HepG2 (cell line): ENCODE results near the gene TRMT1. TPM values are rescaled to one million over a fixed set of nuclear protein-coding genes. Genes with fewer than 3 reads are reported as not detected.

ENCODE experiments used
- FLYWCH1 ChIP-seq: sonication (generic); formaldehyde crosslinking; IDR thresholded peaks from 2 replicates; pipeline ENCODE4 v1.8.1; 2023; ENCODE audit warnings: mild to moderate bottlenecking, missing genetic modification reagents
- HNF4A ChIP-seq: sonication (generic); formaldehyde crosslinking; IDR thresholded peaks from 2 replicates; pipeline ENCODE4 v1.4.0; 2020; ENCODE audit warnings: missing genetic modification reagents
- HNRNPL ChIP-seq: fragments of 200-400 bp; formaldehyde crosslinking; IDR thresholded peaks from 2 replicates; pipeline ENCODE4 v1.6.1; 2017; ENCODE audit warnings: mild to moderate bottlenecking, low read depth, low read length
- HOXA9 ChIP-seq: sonication (generic); formaldehyde crosslinking; IDR thresholded peaks from 2 replicates; pipeline ENCODE4 v1.8.1; 2022; ENCODE audit warnings: missing genetic modification reagents, mild to moderate bottlenecking, moderate library complexity, borderline replicate concordance
- SP140L ChIP-seq: sonication (generic); formaldehyde crosslinking; IDR thresholded peaks from 2 replicates; pipeline ENCODE4 v1.4.0; 2020; ENCODE audit warnings: missing genetic modification reagents, borderline replicate concordance
- ZNF709 ChIP-seq: sonication (generic); formaldehyde crosslinking; IDR thresholded peaks from 2 replicates; pipeline ENCODE4 v1.5.0; 2020; ENCODE audit warnings: mild to moderate bottlenecking, missing genetic modification reagents
- ZNF772 ChIP-seq: sonication (generic); formaldehyde crosslinking; IDR thresholded peaks from 2 replicates; pipeline ENCODE4 v1.5.0; 2020; ENCODE audit warnings: mild to moderate bottlenecking, missing genetic modification reagents
- polyA plus RNA-seq, 8 experiments: library from polyadenylated mRNA; depleted of rRNA in 3 of 8; stranded (reverse) in 7 of 8; unstranded in 1 of 8; fragments of >200 nt; fragmentation: Illumina TruSeq in 4 of 8; extraction: Trizol in 4 of 8; gene quantifications; 2 replicates each; pipeline versions ENCODE4 v1.2.1 to v1.2.3, GENCODE V29; 2011 to 2016; ENCODE audit warnings: low read depth in 4 of 8, missing spikeins in 1 of 8, mixed read lengths in 1 of 8; ENCODE audit not compliant: insufficient read depth in 1 of 8
- total RNA-seq, 5 experiments: library from RNA; depleted of rRNA; stranded (reverse); fragments of >200 nt; fragmentation: Illumina TruSeq; extraction: Trizol; gene quantifications; 2 replicates each; pipeline ENCODE4 v1.2.3, GENCODE V29; 2016; ENCODE audit warnings: low read depth in 1 of 5
- TF ChIP-seq, protein P1 (sequence below): sonication (generic); formaldehyde crosslinking; IDR thresholded peaks from 2 replicates; pipeline ENCODE4 v1.8.1; 2023; ENCODE audit warnings: missing genetic modification reagents, inconsistent platforms, borderline replicate concordance
- TF ChIP-seq, protein P2 (sequence below): sonication (generic); formaldehyde crosslinking; IDR thresholded peaks from 2 replicates; pipeline ENCODE4 v1.8.0; 2022; ENCODE audit warnings: missing genetic modification reagents, mild to moderate bottlenecking, moderate library complexity, borderline replicate concordance
- TF ChIP-seq, protein P3 (sequence below): sonication (generic); formaldehyde crosslinking; IDR thresholded peaks from 2 replicates; pipeline ENCODE4 v1.4.0; 2020; ENCODE audit warnings: missing genetic modification reagents, mild to moderate bottlenecking, borderline replicate concordance
- TF ChIP-seq, protein P4 (sequence below): sonication (generic); formaldehyde crosslinking; IDR thresholded peaks from 2 replicates; pipeline ENCODE4 v1.4.0; 2020; ENCODE audit warnings: missing genetic modification reagents, borderline replicate concordance
- TF ChIP-seq, protein P5 (sequence below): sonication (generic); formaldehyde crosslinking; IDR thresholded peaks from 2 replicates; pipeline ENCODE4 v1.4.0; 2020; ENCODE audit warnings: missing genetic modification reagents
- TF ChIP-seq, protein P6 (sequence below), 2 experiments: IDR thresholded peaks; 2 replicates each; pipeline ENCODE4 v1.6.1; 2011 to 2012; ENCODE audit warnings: low read length in 2 of 2, borderline replicate concordance in 1 of 2, low read depth in 1 of 2, mild to moderate bottlenecking in 1 of 2, moderate library complexity in 1 of 2

Gene TRMT1
- total and polyA plus RNA-seq, 2 of the 13 experiments (the other 11 are each of a cell fraction or from before 2014, with no cell fraction given): 35.5 to 44.1 TPM

DNA sequence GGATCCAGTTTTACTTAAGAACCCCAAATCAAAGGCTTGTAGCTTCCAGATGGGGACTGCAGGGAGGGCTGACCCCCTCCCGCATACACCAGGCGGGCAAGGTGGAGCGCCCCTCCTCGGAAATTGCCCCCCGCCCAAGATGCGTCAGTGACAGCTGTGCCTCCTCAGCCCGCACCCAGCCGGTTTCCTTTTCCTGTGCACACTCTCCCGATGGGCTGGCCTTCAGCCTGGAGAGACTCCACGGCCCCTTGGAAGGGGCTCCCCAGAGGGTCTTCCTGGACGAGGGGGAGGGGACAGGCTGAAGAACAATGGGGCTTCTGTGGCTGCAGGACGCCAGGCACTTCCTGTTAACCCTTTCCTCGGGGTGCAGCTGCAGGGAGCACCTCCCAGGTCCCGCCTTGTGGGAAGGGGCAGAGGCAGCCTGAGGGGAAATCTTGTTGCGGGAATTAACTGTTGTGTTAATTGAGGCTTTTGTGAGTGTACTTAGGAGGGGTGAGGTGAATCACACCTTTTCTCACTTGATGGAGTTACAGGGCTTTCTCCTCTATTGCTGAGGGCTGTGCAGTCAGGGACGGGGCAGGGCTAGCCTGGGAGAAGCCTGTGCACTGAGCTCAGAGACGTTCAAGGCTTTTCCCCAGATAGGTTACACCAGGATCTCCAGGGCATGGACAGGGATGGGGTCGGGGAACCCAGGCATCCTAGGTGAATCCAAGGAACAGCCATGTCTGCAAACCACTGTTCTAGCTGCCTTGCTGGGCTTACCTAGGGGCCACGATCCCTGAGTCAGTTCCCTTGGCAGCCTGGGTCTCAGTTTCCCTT is 48.0 kb upstream of the TRMT1 start (continued):
- TF ChIP-seq, protein P1, sequence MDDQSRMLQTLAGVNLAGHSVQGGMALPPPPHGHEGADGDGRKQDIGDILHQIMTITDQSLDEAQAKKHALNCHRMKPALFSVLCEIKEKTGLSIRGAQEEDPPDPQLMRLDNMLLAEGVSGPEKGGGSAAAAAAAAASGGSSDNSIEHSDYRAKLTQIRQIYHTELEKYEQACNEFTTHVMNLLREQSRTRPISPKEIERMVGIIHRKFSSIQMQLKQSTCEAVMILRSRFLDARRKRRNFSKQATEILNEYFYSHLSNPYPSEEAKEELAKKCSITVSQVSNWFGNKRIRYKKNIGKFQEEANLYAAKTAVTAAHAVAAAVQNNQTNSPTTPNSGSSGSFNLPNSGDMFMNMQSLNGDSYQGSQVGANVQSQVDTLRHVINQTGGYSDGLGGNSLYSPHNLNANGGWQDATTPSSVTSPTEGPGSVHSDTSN: no peak
- TF ChIP-seq, protein P2, sequence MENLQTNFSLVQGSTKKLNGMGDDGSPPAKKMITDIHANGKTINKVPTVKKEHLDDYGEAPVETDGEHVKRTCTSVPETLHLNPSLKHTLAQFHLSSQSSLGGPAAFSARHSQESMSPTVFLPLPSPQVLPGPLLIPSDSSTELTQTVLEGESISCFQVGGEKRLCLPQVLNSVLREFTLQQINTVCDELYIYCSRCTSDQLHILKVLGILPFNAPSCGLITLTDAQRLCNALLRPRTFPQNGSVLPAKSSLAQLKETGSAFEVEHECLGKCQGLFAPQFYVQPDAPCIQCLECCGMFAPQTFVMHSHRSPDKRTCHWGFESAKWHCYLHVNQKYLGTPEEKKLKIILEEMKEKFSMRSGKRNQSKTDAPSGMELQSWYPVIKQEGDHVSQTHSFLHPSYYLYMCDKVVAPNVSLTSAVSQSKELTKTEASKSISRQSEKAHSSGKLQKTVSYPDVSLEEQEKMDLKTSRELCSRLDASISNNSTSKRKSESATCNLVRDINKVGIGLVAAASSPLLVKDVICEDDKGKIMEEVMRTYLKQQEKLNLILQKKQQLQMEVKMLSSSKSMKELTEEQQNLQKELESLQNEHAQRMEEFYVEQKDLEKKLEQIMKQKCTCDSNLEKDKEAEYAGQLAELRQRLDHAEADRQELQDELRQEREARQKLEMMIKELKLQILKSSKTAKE (CRISPR knock-in tag): peak; percentile 77; the same call in 1 of the 2 replicates
- TF ChIP-seq, protein P3, sequence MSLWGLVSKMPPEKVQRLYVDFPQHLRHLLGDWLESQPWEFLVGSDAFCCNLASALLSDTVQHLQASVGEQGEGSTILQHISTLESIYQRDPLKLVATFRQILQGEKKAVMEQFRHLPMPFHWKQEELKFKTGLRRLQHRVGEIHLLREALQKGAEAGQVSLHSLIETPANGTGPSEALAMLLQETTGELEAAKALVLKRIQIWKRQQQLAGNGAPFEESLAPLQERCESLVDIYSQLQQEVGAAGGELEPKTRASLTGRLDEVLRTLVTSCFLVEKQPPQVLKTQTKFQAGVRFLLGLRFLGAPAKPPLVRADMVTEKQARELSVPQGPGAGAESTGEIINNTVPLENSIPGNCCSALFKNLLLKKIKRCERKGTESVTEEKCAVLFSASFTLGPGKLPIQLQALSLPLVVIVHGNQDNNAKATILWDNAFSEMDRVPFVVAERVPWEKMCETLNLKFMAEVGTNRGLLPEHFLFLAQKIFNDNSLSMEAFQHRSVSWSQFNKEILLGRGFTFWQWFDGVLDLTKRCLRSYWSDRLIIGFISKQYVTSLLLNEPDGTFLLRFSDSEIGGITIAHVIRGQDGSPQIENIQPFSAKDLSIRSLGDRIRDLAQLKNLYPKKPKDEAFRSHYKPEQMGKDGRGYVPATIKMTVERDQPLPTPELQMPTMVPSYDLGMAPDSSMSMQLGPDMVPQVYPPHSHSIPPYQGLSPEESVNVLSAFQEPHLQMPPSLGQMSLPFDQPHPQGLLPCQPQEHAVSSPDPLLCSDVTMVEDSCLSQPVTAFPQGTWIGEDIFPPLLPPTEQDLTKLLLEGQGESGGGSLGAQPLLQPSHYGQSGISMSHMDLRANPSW (CRISPR knock-in tag): no peak
- no peak for TF ChIP-seq FLYWCH1
- no peak for TF ChIP-seq HOXA9
- TF ChIP-seq HNF4A (CRISPR knock-in tag): peak; percentile 62; the same call in 1 of the 2 replicates
- TF ChIP-seq ZNF709 (CRISPR knock-in tag): no peak
- peak; percentile 67; the same call in 1 of the 2 replicates for TF ChIP-seq ZNF772 (CRISPR knock-in tag)
- no peak; the same call in 1 of the 2 replicates for TF ChIP-seq SP140L (CRISPR knock-in tag)
- TF ChIP-seq HNRNPL: 0 out of 2 replicates have a peak, but pooled peaks have one; percentile 14
- TF ChIP-seq, protein P4, sequence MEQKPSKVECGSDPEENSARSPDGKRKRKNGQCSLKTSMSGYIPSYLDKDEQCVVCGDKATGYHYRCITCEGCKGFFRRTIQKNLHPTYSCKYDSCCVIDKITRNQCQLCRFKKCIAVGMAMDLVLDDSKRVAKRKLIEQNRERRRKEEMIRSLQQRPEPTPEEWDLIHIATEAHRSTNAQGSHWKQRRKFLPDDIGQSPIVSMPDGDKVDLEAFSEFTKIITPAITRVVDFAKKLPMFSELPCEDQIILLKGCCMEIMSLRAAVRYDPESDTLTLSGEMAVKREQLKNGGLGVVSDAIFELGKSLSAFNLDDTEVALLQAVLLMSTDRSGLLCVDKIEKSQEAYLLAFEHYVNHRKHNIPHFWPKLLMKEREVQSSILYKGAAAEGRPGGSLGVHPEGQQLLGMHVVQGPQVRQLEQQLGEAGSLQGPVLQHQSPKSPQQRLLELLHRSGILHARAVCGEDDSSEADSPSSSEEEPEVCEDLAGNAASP (CRISPR knock-in tag): peak; percentile 52
- TF ChIP-seq, protein P5, sequence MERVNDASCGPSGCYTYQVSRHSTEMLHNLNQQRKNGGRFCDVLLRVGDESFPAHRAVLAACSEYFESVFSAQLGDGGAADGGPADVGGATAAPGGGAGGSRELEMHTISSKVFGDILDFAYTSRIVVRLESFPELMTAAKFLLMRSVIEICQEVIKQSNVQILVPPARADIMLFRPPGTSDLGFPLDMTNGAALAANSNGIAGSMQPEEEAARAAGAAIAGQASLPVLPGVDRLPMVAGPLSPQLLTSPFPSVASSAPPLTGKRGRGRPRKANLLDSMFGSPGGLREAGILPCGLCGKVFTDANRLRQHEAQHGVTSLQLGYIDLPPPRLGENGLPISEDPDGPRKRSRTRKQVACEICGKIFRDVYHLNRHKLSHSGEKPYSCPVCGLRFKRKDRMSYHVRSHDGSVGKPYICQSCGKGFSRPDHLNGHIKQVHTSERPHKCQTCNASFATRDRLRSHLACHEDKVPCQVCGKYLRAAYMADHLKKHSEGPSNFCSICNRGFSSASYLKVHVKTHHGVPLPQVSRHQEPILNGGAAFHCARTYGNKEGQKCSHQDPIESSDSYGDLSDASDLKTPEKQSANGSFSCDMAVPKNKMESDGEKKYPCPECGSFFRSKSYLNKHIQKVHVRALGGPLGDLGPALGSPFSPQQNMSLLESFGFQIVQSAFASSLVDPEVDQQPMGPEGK (CRISPR knock-in tag): peak; percentile 92
- TF ChIP-seq, protein P6, sequence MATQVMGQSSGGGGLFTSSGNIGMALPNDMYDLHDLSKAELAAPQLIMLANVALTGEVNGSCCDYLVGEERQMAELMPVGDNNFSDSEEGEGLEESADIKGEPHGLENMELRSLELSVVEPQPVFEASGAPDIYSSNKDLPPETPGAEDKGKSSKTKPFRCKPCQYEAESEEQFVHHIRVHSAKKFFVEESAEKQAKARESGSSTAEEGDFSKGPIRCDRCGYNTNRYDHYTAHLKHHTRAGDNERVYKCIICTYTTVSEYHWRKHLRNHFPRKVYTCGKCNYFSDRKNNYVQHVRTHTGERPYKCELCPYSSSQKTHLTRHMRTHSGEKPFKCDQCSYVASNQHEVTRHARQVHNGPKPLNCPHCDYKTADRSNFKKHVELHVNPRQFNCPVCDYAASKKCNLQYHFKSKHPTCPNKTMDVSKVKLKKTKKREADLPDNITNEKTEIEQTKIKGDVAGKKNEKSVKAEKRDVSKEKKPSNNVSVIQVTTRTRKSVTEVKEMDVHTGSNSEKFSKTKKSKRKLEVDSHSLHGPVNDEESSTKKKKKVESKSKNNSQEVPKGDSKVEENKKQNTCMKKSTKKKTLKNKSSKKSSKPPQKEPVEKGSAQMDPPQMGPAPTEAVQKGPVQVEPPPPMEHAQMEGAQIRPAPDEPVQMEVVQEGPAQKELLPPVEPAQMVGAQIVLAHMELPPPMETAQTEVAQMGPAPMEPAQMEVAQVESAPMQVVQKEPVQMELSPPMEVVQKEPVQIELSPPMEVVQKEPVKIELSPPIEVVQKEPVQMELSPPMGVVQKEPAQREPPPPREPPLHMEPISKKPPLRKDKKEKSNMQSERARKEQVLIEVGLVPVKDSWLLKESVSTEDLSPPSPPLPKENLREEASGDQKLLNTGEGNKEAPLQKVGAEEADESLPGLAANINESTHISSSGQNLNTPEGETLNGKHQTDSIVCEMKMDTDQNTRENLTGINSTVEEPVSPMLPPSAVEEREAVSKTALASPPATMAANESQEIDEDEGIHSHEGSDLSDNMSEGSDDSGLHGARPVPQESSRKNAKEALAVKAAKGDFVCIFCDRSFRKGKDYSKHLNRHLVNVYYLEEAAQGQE (IDR thresholded peaks at IDR 0.05; ENCODE audit: borderline replicate concordance in 1 of 2, low read depth in 1 of 2, low read length in 2 of 2): no peak; a peak in 1 of 4 replicates
